ENCODE data around the gene DRG1. TPM values are rescaled to one million over a fixed set of nuclear protein-coding genes. Genes with fewer than 3 reads are reported as not detected.
"Not testable (repeated sequence)": the region's sequence is repeated elsewhere in the genome, so short reads cannot be mapped to it uniquely, and the experiment has no call there.

DRG1 gene
- total RNA-seq, 4 donors from 2014 or later = 31.3 to 84.2 (median 33.2) TPM

DNA sequence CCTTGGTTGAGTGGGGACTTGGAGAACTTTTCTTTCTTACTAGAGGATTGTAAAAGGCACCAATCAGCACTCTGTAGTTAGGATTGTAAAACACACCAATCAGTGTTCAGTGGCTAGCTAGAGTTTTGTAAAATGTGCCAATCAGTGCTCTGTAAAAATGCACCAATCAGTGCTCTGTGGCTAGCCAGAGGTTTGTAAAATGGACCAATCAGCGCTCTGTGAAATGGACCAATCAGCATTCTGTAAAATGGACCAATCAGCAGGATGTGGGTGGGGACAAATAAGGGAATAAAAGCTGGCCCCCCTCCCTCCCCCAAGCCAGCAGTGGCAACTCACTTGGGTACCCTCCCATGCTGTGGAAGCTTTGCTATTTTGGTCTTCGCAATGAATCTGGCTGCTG lies 5.5 kb upstream of the DRG1 start:
- no peaks in the 10 kb centered on the region for H3K9me3 ChIP-seq
- H3K4me3 ChIP-seq = no peak overlapping the region
- DNase-seq = no peak
- H3K36me3 ChIP-seq = no peaks in the 10 kb centered on the region
- TF ChIP-seq, protein P1, sequence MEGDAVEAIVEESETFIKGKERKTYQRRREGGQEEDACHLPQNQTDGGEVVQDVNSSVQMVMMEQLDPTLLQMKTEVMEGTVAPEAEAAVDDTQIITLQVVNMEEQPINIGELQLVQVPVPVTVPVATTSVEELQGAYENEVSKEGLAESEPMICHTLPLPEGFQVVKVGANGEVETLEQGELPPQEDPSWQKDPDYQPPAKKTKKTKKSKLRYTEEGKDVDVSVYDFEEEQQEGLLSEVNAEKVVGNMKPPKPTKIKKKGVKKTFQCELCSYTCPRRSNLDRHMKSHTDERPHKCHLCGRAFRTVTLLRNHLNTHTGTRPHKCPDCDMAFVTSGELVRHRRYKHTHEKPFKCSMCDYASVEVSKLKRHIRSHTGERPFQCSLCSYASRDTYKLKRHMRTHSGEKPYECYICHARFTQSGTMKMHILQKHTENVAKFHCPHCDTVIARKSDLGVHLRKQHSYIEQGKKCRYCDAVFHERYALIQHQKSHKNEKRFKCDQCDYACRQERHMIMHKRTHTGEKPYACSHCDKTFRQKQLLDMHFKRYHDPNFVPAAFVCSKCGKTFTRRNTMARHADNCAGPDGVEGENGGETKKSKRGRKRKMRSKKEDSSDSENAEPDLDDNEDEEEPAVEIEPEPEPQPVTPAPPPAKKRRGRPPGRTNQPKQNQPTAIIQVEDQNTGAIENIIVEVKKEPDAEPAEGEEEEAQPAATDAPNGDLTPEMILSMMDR (IDR thresholded peaks at IDR 0.05) = no peak
- TF ChIP-seq POLR2A (IDR thresholded peaks at IDR 0.05) = no peak
- H3K27ac ChIP-seq = no peak overlapping the region
- H3K27me3 ChIP-seq = no peaks in the 10 kb centered on the region
- peaks cover 0 to 3% (median 0%) of the 10 kb centered on the region in 4 donors for H3K4me1 ChIP-seq

DNA sequence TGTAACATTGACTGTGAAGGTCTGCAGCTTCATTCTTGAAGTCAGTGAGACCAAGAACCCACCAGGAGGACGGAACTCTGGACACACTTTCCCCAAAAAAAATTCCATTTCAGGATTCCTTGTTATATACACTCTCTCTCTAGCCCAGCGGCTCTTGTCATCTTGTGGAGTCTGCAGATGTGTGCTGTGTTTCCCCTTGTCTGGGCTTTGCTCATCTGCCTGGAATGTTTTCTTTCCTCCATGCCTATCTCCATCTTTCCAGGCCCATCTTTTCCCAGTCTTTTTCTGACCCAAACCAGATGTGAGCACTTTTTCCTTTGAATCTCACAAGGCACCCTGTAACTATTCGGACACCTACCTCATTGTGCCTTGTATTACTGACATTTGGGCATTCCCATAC lies 5.1 kb upstream of the DRG1 start:
- no peak for DNase-seq
- peaks cover 0 to 4% (median 0%) of the 10 kb centered on the region in 4 donors for H3K4me1 ChIP-seq
- H3K9me3 ChIP-seq = no peaks in the 10 kb centered on the region
- H3K4me3 ChIP-seq = no peak overlapping the region
- no peaks in the 10 kb centered on the region for H3K27me3 ChIP-seq
- H3K36me3 ChIP-seq = no peaks in the 10 kb centered on the region
- TF ChIP-seq, protein P1 (IDR thresholded peaks at IDR 0.05) = no peak
- TF ChIP-seq POLR2A (IDR thresholded peaks at IDR 0.05) = no peak
- H3K27ac ChIP-seq = no peak overlapping the region

DNA sequence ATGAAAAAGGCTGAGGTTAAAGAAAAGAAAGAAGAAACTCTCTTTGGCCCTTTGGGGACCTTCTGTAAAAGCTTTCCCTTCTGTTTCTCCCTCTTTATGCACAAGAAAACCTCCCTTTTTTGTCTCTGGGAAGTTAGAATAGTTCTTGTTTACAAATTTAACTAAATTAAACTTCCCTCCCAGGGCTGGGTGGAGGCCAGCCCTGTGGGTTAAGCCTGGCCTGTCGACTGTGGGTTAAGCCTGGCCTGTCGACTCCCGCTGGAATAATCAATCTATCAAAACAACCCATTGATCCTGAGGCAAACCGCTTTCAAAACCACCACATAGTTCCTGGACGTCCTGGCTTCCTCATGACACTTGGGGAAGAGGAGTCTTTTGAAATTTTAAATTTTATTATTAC lies 1.2 kb upstream of the DRG1 start:
- Histone ChIP-seq H3K36me3 (peaks cover 0 to 12% (median 0%) of the 10 kb centered on the region in 3 donors), H3K27me3 (no peaks in the 10 kb centered on the region), H3K4me3 (no peak overlapping the region), H3K9me3 (no peaks in the 10 kb centered on the region), H3K27ac (no peak overlapping the region), H3K4me1 (peaks cover 0 to 16% (median 3%) of the 10 kb centered on the region in 4 donors)
- TF ChIP-seq, protein P1 (IDR thresholded peaks at IDR 0.05) = no peak
- TF ChIP-seq POLR2A (IDR thresholded peaks at IDR 0.05) = no peak
- DNase-seq = no peak

DNA sequence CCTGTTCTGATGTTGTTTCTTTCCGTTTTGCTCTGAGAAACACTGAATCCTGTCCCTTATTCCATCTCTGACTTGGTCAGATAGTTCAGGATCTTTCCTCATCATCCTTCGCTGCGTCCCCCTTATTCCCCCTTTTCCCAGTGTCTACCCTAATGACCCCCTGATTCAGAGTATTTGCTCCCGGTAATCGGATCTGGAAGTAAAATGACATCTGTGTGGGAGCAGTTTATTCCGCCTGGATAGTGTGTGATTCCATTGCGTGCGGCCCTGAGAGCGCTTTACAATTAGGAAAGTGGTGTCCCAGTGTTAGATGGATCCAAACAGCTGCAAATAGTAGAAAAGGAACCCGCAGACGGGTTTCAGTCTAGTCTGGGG lies 606 bp downstream of the DRG1 start:
- no peak for DNase-seq
- Histone ChIP-seq H3K4me1 (peaks cover 0 to 16% (median 3%) of the 10 kb centered on the region in 4 donors), H3K27me3 (no peaks in the 10 kb centered on the region), H3K9me3 (no peaks in the 10 kb centered on the region), H3K4me3 (peak overlapping the region; percentile 56 to 82 (median 70)), H3K36me3 (peaks cover 0 to 30% (median 0%) of the 10 kb centered on the region in 3 donors), H3K27ac (peak overlapping the region; percentile 72 to 89 (median 84))
- no peak for TF ChIP-seq POLR2A (IDR thresholded peaks at IDR 0.05)
- TF ChIP-seq, protein P1 (IDR thresholded peaks at IDR 0.05) = no peak

DNA sequence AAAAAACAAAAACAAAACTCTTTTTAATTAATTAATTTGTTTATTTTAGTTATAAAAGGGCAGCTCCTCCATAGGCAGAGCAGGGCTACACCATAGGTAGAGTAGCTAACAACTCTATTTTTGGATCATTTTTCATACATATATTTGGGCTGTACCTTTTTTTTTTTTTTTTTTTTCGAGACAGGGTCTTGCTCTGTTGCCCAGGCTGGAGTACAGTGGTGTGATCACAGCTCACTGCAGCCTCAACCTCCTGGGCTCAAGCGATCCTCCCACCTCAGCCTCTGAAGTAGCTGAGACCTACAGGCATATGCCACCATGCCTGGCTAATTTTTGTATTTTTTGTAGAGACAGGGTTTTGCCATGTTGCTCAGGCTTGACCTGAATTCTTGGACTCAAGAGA lies 2.9 kb downstream of the DRG1 start:
- DNase-seq, H3K27me3 ChIP-seq, H3K4me3 ChIP-seq, H3K27ac ChIP-seq, H3K9me3 ChIP-seq: not testable (repeated sequence)
- peaks cover 0 to 16% (median 3%) of the 10 kb centered on the region in 4 donors for H3K4me1 ChIP-seq
- H3K36me3 ChIP-seq = peaks cover 0 to 53% (median 0%) of the 10 kb centered on the region in 3 donors

DNA sequence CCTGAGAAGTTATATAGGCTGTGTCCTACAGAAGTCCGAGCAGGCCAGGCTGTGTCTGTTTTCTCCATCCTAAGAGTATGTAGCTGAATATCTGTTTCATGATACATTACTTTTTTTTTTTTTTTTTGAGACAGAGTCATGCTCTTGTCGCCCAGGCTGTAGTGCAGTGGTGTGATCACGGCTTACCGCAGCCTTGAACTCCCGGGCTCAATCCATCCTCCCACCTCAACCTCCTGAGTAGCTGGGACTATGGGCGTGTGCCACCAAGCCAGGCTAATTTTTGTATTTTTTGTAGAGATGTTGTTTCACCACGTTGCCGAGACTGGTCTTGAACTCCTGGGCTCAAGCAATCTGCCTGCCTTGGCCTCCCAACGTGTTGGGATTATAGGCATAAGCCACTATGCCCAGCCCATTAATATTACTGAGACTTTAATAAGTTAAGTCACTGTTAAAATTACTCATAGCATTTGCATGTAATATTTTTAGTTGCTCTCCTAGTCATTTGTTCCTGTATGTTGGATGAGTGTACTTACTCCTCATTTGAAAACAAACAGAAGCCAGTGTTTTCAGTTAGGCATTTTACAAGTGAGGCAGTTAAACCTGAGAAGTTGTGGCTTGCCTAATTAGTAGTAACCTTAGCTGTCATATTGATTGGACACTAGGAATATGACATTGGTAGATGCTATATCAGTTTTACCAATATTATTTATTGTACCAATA lies 26.1 kb downstream of the DRG1 start:
- H3K27ac ChIP-seq = no peak overlapping the region
- no peak overlapping the region for H3K4me3 ChIP-seq
- H3K27me3 ChIP-seq = no peaks in the 10 kb centered on the region
- TF ChIP-seq POLR2A (IDR thresholded peaks at IDR 0.05) = no peak
- TF ChIP-seq, protein P1 (IDR thresholded peaks at IDR 0.05) = no peak
- peaks cover 0 to 99% (median 4%) of the 10 kb centered on the region in 3 donors for H3K36me3 ChIP-seq
- DNase-seq = no peak
- no peaks in the 10 kb centered on the region for H3K4me1 ChIP-seq
- no peaks in the 10 kb centered on the region for H3K9me3 ChIP-seq

Data from Peyer's patch (tissue), 4 donors.